ENCODE measurements around the gene C10orf53.
"Not testable (repeated sequence)": the region's sequence is repeated elsewhere in the genome, so short reads cannot be mapped to it uniquely, and the experiment has no call there.

GRCh38 chr10:49682449-49682848 is 3.0 kb downstream of the C10orf53 start:
- TF ChIP-seq, protein P1, sequence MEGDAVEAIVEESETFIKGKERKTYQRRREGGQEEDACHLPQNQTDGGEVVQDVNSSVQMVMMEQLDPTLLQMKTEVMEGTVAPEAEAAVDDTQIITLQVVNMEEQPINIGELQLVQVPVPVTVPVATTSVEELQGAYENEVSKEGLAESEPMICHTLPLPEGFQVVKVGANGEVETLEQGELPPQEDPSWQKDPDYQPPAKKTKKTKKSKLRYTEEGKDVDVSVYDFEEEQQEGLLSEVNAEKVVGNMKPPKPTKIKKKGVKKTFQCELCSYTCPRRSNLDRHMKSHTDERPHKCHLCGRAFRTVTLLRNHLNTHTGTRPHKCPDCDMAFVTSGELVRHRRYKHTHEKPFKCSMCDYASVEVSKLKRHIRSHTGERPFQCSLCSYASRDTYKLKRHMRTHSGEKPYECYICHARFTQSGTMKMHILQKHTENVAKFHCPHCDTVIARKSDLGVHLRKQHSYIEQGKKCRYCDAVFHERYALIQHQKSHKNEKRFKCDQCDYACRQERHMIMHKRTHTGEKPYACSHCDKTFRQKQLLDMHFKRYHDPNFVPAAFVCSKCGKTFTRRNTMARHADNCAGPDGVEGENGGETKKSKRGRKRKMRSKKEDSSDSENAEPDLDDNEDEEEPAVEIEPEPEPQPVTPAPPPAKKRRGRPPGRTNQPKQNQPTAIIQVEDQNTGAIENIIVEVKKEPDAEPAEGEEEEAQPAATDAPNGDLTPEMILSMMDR (IDR thresholded peaks at IDR 0.05), result not testable (repeated sequence)
- not testable (repeated sequence) for TF ChIP-seq POLR2A, POLR2AphosphoS5, EP300 (IDR thresholded peaks at IDR 0.05)

All from stomach (tissue), 4 donors.